ENCODE measurements around the gene CST7.

GRCh38 chr20:24909086-24909780 lies 39.8 kb upstream of the CST7 start:
- TF ChIP-seq CTCF (IDR thresholded peaks at IDR 0.05) (no peak), POLR2A (IDR thresholded peaks at IDR 0.05) (no peak), POLR2AphosphoS5 (IDR thresholded peaks at IDR 0.05) (no peak)

Measured in breast epithelium (tissue), 3 donors.